Right lobe of liver (tissue), 4 donors: Measurements from ENCODE around the gene TRIM38.

Experiments
- POLR2A ChIP-seq: fragments of 450-650 bp; IDR thresholded peaks from one replicate; pipeline ENCODE4 v1.6.1; 2017; ENCODE audit warnings: antibody characterized with exemption, mild to moderate bottlenecking
- TF ChIP-seq, protein P1 (sequence below), 4 donors: fragments of 200-600 bp in 3 of 4; fragments of 450-650 bp in 1 of 4; IDR thresholded peaks; one replicate each; pipeline versions ENCODE4 v1.5.1 to v1.8.0; 2016 to 2022; ENCODE audit warnings: antibody characterized with exemption in 4 of 4, mild to moderate bottlenecking in 2 of 4
- donor health status: DM: no; HTN: no; CAD: no.
- donor health status: DM: no; HTN: no; CAD: no.
- donor health status: DM: no; HTN: yes; CAD: no.

DNA sequence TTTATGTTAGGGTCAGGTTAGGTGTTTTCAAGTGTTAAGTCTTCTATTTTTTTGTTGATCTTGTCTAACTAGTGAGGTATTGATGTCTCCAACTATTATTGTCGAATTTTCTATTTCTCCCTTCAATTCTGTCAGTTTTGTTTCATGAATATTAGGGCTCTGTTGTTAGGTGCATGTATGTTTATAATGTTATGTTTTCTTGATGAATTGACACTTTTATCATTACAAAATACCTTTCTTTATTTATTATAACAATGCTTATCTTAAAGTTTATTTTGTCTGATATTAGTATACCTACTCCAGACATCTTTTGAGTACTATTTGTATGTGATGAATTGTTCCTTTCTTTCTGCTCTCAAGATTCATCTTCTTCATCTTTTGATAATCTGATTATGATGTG, 12.9 kb upstream of the TRIM38 start:
- TF ChIP-seq, protein P1, sequence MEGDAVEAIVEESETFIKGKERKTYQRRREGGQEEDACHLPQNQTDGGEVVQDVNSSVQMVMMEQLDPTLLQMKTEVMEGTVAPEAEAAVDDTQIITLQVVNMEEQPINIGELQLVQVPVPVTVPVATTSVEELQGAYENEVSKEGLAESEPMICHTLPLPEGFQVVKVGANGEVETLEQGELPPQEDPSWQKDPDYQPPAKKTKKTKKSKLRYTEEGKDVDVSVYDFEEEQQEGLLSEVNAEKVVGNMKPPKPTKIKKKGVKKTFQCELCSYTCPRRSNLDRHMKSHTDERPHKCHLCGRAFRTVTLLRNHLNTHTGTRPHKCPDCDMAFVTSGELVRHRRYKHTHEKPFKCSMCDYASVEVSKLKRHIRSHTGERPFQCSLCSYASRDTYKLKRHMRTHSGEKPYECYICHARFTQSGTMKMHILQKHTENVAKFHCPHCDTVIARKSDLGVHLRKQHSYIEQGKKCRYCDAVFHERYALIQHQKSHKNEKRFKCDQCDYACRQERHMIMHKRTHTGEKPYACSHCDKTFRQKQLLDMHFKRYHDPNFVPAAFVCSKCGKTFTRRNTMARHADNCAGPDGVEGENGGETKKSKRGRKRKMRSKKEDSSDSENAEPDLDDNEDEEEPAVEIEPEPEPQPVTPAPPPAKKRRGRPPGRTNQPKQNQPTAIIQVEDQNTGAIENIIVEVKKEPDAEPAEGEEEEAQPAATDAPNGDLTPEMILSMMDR (IDR thresholded peaks at IDR 0.05) = no peak
- no peak for TF ChIP-seq POLR2A
